ENCODE measurements around the gene ARAP3.

ARAP3 gene

DNA sequence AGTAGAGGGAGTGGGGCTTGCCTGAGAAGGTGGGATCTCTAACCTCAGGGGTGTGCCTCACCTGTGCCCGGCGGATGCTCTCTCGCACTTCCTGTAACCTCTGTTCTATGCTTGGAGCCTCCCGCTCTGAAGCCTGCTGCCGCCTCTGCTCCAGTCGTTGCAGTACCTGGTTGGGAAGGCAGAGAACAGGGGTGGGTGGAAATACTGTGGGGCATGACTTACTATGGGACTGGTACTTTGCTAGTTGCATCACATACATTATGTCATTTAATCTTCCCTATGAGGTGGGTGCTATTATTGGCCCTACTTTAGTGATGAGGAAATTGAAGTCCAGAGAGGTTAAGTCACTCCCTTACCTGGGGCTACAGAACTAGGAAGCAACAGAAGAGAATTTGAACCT lies 36.0 kb downstream of the ARAP3 start:
- POLR2A ChIA-PET = no interaction called here
- TF ChIP-seq, protein P1, sequence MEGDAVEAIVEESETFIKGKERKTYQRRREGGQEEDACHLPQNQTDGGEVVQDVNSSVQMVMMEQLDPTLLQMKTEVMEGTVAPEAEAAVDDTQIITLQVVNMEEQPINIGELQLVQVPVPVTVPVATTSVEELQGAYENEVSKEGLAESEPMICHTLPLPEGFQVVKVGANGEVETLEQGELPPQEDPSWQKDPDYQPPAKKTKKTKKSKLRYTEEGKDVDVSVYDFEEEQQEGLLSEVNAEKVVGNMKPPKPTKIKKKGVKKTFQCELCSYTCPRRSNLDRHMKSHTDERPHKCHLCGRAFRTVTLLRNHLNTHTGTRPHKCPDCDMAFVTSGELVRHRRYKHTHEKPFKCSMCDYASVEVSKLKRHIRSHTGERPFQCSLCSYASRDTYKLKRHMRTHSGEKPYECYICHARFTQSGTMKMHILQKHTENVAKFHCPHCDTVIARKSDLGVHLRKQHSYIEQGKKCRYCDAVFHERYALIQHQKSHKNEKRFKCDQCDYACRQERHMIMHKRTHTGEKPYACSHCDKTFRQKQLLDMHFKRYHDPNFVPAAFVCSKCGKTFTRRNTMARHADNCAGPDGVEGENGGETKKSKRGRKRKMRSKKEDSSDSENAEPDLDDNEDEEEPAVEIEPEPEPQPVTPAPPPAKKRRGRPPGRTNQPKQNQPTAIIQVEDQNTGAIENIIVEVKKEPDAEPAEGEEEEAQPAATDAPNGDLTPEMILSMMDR (IDR thresholded peaks at IDR 0.05; ENCODE audit: insufficient read depth, low read length, missing control alignments) = no peak

DNA sequence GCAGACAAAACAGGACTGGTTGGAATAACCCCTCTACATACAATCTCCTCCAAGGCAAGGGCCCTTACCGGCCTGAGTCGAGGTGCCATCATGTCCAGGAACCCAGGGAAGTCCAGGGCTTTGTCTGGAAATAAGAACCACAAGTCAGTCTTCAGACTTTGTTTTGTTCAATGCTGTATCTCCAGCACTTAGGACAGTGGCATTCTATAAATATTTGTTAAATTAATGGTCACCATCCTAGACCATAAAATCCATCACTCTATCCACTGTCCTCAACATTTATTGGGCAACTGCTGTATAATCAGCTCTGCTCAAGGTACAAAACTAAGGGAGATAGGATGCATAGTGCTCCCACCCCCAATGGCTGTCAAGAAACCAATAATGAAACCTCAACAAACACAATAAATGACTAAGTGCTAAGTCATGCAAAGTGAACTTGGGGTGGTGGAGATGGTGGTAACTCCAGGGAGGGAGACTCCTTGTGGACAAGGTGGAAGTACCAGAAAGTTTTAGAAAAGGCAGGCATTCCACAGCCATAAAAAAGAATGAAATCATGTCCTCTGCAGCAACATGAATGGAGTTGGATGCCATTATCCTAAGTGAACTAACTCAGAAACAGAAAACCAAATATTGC lies 40.3 kb downstream of the ARAP3 start:
- TF ChIP-seq, protein P1 (IDR thresholded peaks at IDR 0.05; ENCODE audit: insufficient read depth, low read length, missing control alignments) = peak; percentile 40
- DNase-seq (ENCODE audit: low read depth, low spot score) = no peak
- H3K4me3 ChIP-seq (ENCODE audit: low read depth, low read length) = no peak overlapping the region
- ChIA-PET CTCF (interaction anchor here (1.0 to 5.1 kb wide), 13 partner anchors 9 to 319 kb away, joined by 3 to 48 read pairs (median 6); partner anchors contain the start of genes DIAPH1 and FCHSD1), POLR2A (no interaction called here)

More for the DNA sequence above, 36.0 kb downstream of the ARAP3 start:
- CTCF ChIA-PET = interaction anchor here (1.3 to 4.9 kb wide), 4 partner anchors 9 to 322 kb away, joined by 3 to 33 read pairs (median 4); partner anchors contain the start of genes DIAPH1, HDAC3 and RELL2
- DNase-seq (ENCODE audit: low read depth, low spot score) = no peak
- no peak overlapping the region for H3K4me3 ChIP-seq (ENCODE audit: low read depth, low read length)

DNA sequence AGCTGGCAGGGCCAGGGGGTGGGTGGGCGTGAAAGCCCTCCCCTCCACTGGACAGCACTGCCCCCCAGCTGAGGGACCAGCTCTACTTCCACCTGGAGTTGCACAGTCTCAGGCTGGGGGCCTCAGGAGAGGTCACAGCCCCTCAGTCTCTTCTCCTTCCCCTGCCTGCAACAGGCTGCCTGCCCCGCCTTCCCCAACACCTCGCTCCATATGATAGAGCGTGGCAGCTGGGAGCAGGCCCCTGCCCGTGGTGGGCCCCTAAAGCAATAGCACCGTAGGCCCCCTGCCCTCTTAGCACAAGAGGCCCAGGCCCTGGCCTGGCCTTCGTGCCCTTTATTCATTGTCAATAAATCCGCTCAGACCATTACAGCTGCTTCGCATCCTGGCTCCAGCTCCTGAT lies 41.3 kb downstream of the ARAP3 start:
- TF ChIP-seq, protein P1 (IDR thresholded peaks at IDR 0.05; ENCODE audit: insufficient read depth, low read length, missing control alignments) = no peak
- DNase-seq (ENCODE audit: low read depth, low spot score) = no peak
- H3K4me3 ChIP-seq (ENCODE audit: low read depth, low read length) = no peak overlapping the region
- ChIA-PET POLR2A (no interaction called here), CTCF (interaction anchor here (0.9 to 5.1 kb wide), 7 partner anchors 8 to 77 kb away, joined by 3 to 48 read pairs (median 5); partner anchors contain the start of genes DIAPH1 and FCHSD1)

DNA sequence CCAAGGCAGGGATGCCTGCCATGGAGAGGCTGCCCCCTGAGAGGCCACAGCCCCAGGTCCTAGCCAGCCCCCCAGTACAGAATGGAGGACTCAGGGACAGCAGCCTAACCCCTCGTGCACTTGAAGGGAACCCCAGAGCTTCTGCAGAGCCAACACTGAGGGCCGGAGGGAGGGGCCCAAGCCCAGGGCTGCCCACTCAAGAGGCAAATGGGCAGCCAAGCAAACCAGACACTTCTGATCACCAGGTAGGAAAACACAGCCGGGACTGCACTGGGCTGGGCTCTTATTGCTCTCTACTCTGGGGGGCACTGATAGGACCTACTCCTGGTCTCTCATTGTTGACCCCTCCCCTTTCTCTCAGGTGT lies 42.0 kb downstream of the ARAP3 start:
- ChIA-PET POLR2A (no interaction called here), CTCF (interaction anchor here (0.9 to 5.1 kb wide), 5 partner anchors 11 to 76 kb away, joined by 3 to 48 read pairs (median 4); partner anchors contain the start of genes DIAPH1 and FCHSD1)
- TF ChIP-seq, protein P1 (IDR thresholded peaks at IDR 0.05; ENCODE audit: insufficient read depth, low read length, missing control alignments) = no peak
- no peak overlapping the region for H3K4me3 ChIP-seq (ENCODE audit: low read depth, low read length)
- DNase-seq (ENCODE audit: low read depth, low spot score) = no peak

DNA sequence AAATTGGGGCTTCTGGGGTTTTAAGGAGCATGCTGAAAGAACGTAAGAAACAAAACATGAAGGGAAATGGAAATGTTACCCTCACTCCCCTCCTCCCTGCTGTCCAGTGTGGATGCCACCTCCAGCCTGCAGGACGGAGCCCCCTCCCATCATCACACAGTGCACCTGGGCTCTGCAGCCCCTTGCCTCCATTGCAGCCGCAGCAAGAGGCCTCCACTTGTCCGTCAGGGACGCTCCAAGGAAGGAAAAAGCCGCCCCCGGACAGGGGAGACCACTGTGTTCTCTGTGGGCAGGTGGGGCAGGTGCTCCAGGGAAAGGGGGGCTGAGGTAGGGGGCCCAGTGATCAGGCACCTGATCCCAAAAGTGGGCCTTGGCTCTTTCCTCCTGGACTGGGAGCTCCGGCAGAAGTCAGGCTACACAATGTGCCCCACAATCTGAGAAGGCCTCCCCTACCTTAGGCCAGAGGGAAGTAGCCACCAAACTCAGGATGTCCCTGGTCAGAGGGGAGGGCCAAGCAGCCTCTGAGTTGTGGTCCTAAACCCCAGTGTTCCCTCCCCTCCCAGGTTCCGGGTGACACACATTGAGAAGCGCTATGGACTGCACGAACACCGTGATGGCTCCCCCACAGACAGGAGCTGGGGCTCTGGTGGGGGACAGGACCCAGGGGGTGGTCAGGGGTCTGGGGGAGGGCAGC lies 42.5 kb downstream of the ARAP3 start:
- CTCF ChIA-PET = interaction anchor here (1.3 to 5.1 kb wide), 4 partner anchors 8 to 76 kb away, joined by 3 to 48 read pairs (median 18); no protein-coding TSS in a partner anchor
- TF ChIP-seq, protein P1 (IDR thresholded peaks at IDR 0.05; ENCODE audit: insufficient read depth, low read length, missing control alignments) = no peak
- POLR2A ChIA-PET = interaction anchor here (0.9 kb wide), 1 partner anchor 15 kb away, joined by 5 read pairs; no protein-coding TSS in a partner anchor
- no peak overlapping the region for H3K4me3 ChIP-seq (ENCODE audit: low read depth, low read length)
- no peak for DNase-seq (ENCODE audit: low read depth, low spot score)

DNA sequence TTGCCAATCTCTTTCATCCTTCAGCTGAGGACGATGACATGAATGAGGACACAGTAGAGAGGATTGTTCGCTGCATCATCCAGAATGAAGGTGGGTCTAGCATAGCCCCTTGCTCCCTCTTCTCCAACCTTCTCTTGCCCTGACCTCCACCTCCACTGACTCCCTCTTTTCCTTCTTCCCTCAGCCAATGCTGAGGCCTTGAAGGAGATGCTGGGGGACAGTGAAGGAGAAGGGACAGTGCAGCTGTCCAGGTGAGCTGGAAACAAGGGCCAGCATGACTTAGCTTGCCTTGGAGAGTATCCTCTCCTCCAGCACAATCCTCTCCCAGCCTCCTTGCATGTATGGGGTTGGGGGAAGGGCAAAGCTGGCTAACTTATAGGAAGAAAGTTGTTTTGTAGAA lies 43.3 kb downstream of the ARAP3 start:
- DNase-seq (ENCODE audit: low read depth, low spot score) = no peak
- TF ChIP-seq, protein P1 (IDR thresholded peaks at IDR 0.05; ENCODE audit: insufficient read depth, low read length, missing control alignments) = no peak
- ChIA-PET CTCF (interaction anchor here (1.3 to 11.0 kb wide), 4 partner anchors 9 to 49 kb away, joined by 3 to 92 read pairs (median 20); partner anchors contain the start of gene FCHSD1), POLR2A (interaction anchor here (0.9 kb wide), 1 partner anchor 16 kb away, joined by 5 read pairs; no protein-coding TSS in a partner anchor)
- no peak overlapping the region for H3K4me3 ChIP-seq (ENCODE audit: low read depth, low read length)

Data from AG04449 (cell line).